H1 (cell line): ENCODE measurements around the gene SLC25A48. TPM values are rescaled to one million over a fixed set of nuclear protein-coding genes. Genes with fewer than 3 reads are reported as not detected.

Experiments
- ASH2L ChIP-seq: fragments of 200-600, 300-600 bp; sonication (generic); IDR thresholded peaks from one replicate; pipeline ENCODE4 v1.7.1; 2017; ENCODE audit warnings: low read length
- ATF3 ChIP-seq: IDR thresholded peaks from 2 replicates; pipeline ENCODE4 v1.6.1; 2011; ENCODE audit warnings: low read depth, mild to moderate bottlenecking, low read length; ENCODE audit not compliant: insufficient read depth
- CHD7 ChIP-seq: fragments of 300-600 bp; sonication (generic); IDR thresholded peaks from 2 replicates; pipeline ENCODE4 v1.7.1; 2012; ENCODE audit warnings: low read length, moderate library complexity, mild to moderate bottlenecking, inconsistent platforms; ENCODE audit not compliant: insufficient replicate concordance
- EP300 ChIP-seq, 2 experiments: IDR thresholded peaks; 1 replicate in 1 of 2; 2 replicates in 1 of 2; pipeline ENCODE4 v1.6.1; 2011 to 2012; ENCODE audit warnings: low read depth in 2 of 2, low read length in 2 of 2, mild to moderate bottlenecking in 2 of 2, borderline replicate concordance in 1 of 2, inconsistent platforms in 1 of 2, moderate library complexity in 1 of 2
- PHF8 ChIP-seq: fragments of 200-600 bp; sonication (generic); conservative IDR thresholded peaks from 2 replicates; pipeline ENCODE4 v1.7.1; 2012; ENCODE audit warnings: low read depth, mild to moderate bottlenecking, inconsistent platforms, low read length, moderate library complexity
- RAD21 ChIP-seq, 2 experiments: IDR thresholded peaks in 1 of 2; conservative IDR thresholded peaks in 1 of 2; 2 replicates each; pipeline ENCODE4 v1.6.1; 2011; ENCODE audit warnings: low read depth in 2 of 2, low read length in 2 of 2, improper control_type of control experiment in 1 of 2, inconsistent platforms in 1 of 2, mild to moderate bottlenecking in 1 of 2, moderate library complexity in 1 of 2
- RFX5 ChIP-seq: IDR thresholded peaks from 2 replicates; pipeline ENCODE4 v1.6.1; 2011; ENCODE audit warnings: low read depth, low read length, improper control_type of control experiment, borderline replicate concordance
- SIN3A ChIP-seq, 2 experiments: IDR thresholded peaks in 1 of 2; conservative IDR thresholded peaks in 1 of 2; 2 replicates each; pipeline ENCODE4 v1.6.1; 2011 to 2012; ENCODE audit warnings: low read length in 2 of 2, improper control_type of control experiment in 1 of 2, low read depth in 1 of 2, mild to moderate bottlenecking in 1 of 2
- ZNF274 ChIP-seq: IDR thresholded peaks from 2 replicates; pipeline ENCODE4 v1.7.0; 2012; ENCODE audit warnings: low read length, borderline replicate concordance; ENCODE audit errors: extremely low read depth
- polyA plus RNA-seq, 7 experiments: library from polyadenylated mRNA; depleted of rRNA in 3 of 7; stranded (reverse) in 5 of 7; unstranded in 2 of 7; fragments of >200 nt in 5 of 7; fragments of 200-250 nt in 2 of 7; gene quantifications; 1 replicate in 5 of 7; 2 replicates in 1 of 7; 4 replicates in 1 of 7; pipeline versions ENCODE4 v1.2.1 to v1.2.3, GENCODE V29; 2011 to 2013; ENCODE audit warnings: missing spikeins in 2 of 7, mixed read lengths in 2 of 7
- total RNA-seq: library from RNA; stranded (reverse); fragmentation: NEBNext Ultra II Directional; extraction: Animal tissue kit (Norgen Biotek cat#: 25700); gene quantifications from 2 replicates; pipeline ENCODE4 v1.2.1, GENCODE V29; 2021

The SLC25A48 gene
- total and polyA plus RNA-seq, 2 of the 8 experiments (the other 6 are each of a cell fraction or from before 2014, with no cell fraction given) = 1.3 to 1.8 TPM

- no peak for TF ChIP-seq CHD7
- TF ChIP-seq SIN3A (conservative IDR thresholded peaks at IDR 0.05 in 1 of 2, IDR thresholded peaks at IDR 0.05 in 1 of 2; ENCODE audit: low read depth in 1 of 2, low read length in 2 of 2) = no peak
- no peak for TF ChIP-seq RFX5
- no peak for TF ChIP-seq RAD21 (IDR thresholded peaks at IDR 0.05 in 1 of 2, conservative IDR thresholded peaks at IDR 0.05 in 1 of 2; ENCODE audit: low read depth in 2 of 2, low read length in 2 of 2)
- no peak for TF ChIP-seq PHF8
- no peak for TF ChIP-seq EP300 (IDR thresholded peaks at IDR 0.05; ENCODE audit: borderline replicate concordance in 1 of 2, low read depth in 2 of 2, low read length in 2 of 2)
- no peak for TF ChIP-seq ASH2L
- TF ChIP-seq ZNF274 = no peak
- no peak for TF ChIP-seq ATF3
These were observed 86.9 kb downstream of the SLC25A48 start (continued) for GRCh38 chr5:135921388-135921787.
